Hematopoietic multipotent progenitor cell (in vitro differentiated cells): Measurements from ENCODE around the gene CHCHD1. TPM values are rescaled to one million over a fixed set of nuclear protein-coding genes. Genes with fewer than 3 reads are reported as not detected.
"Not testable (repeated sequence)": the region's sequence is repeated elsewhere in the genome, so short reads cannot be mapped to it uniquely, and the experiment has no call there.

ENCODE experiments used
- DNase-seq, 3 donors: peaks; one replicate each; pipeline ENCODE4 v3.0.0-alpha.2; 2011 to 2015; ENCODE audit warnings: low read depth in 2 of 3, low spot score in 2 of 3
- total RNA-seq: library from RNA; depleted of rRNA; stranded (reverse); fragments of >200 nt; gene quantifications from one replicate; pipeline ENCODE4 v1.2.3, GENCODE V29; 2012

The CHCHD1 gene
- total RNA-seq, 1 donor: 9.2 TPM

DNA sequence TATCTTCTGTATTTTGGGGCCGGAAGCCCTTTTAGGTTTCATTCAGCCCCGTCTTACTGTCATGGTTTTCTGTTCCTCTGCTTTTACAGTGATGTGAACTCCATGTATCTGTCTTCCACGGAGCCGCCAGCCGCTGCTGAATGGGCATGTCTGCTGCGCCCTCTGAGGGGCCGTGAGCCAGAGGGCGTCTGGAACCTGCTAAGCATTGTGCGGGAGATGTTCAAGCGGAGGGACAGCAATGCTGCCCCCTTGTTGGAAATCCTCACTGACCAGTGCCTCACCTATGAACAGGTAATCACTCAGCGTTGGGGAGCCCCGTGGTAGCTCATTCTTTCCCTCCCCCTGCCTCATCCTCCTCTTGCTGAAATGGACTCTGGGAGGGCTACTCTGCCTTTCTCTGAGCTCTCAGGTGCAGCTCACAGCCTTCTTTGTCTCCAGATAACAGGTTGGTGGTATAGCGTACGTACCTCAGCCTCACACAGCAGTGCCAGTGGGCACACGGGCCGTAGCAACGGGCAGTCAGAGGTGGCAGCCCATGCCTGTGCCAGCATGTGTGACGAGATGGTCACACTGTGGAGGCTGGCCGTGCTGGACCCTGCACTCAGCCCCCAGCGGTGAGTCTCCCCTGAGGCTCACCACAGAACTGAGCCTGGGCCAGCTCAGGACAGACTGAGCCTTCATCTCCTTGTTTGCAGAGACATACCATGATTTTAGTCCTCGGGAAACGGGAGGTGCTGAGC, 9.2 kb downstream of the CHCHD1 start:
- no peak for DNase-seq

DNA sequence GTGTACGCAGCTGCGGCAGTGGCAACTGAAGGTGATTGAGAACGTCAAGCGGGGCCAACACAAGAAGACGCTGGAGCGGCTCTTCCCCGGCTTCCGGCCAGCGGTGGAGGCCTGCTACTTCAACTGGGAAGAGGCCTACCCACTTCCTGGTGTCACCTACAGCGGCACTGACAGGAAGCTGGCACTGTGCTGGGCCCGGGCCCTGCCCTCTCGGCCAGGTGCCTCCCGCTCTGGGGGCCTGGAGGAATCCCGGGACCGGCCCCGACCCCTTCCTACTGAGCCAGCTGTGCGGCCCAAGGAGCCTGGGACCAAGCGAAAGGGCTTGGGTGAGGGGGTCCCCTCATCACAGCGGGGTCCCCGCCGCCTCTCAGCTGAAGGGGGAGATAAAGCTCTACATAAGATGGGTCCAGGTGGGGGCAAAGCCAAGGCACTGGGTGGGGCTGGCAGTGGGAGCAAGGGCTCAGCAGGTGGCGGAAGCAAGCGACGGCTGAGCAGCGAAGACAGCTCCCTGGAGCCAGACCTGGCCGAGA, 10.1 kb downstream of the CHCHD1 start:
- DNase-seq: no peak

DNA sequence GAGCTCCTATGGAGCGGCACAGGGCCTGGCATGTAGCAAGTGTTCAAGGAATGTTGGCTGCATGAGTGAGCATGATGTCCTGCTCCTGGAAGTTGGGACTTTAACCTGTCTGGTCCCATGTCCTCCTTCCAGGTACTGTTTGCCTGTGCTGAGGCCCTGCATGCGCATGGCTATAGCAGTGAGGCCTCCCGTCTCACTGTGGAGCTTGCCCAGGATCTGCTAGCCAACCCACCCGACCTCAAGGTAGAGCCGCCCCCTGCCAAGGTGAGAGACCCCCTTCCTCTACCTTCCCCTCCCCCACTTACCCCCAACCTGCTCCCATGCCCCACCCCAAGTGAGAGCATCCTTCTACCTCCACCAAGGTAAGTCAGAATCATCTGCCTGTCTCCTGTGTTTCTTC, 11.6 kb downstream of the CHCHD1 start:
- no peak for DNase-seq

DNA sequence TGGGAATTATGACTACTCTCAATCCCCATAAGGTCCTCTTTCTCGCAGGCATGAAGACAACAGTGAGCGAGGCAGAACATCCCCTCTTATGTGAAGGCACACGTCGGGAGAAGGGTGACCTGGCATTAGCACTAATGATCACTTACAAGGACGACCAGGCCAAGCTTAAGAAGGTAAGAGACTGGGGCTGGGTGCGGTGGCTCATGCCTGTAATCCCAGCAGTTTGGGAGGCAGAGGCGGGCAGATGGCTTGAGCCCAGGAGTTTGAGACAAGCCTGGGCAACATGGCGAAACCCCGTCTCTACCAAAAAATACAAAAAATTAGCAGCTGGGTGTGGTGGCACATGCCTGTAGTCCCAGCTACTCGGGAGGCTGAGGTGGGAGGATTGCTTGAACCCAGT, 13.6 kb downstream of the CHCHD1 start:
- not testable (repeated sequence) for DNase-seq

DNA sequence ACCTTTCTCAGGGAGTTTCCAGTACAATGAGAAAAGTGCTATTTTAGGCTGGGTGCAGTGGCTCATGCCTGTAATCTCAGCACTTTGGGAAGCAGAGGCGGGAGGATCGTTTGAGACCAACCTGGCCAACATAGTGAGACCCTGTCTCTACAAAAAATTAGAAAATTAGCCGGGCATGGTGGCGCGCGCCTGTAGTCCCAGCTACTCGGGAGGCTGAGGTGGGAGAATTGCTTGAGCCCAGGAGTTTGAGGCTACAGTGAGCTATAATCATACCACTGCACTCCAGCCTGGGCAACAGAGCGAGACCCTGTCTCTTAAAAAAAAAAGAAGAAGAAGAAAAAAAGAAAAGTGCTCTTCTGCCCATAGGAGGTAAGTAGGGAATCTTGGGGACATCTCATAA, 14.2 kb downstream of the CHCHD1 start:
- DNase-seq: not testable (repeated sequence)

DNA sequence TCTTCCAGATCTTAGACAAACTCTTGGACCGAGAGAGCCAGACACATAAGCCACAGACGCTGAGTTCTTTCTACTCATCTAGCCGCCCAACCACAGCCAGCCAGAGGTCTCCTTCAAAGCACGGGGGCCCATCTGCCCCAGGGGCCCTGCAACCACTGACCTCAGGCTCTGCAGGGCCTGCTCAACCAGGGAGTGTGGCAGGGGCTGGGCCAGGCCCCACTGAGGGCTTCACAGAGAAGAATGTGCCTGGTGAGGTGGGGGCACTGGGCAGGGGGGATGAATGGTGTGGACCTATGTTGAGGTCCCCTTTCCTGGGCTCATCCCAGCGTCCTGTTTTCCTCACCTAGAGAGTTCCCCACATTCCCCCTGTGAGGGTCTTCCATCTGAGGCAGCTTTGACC, 14.9 kb downstream of the CHCHD1 start:
- DNase-seq: no peak

DNA sequence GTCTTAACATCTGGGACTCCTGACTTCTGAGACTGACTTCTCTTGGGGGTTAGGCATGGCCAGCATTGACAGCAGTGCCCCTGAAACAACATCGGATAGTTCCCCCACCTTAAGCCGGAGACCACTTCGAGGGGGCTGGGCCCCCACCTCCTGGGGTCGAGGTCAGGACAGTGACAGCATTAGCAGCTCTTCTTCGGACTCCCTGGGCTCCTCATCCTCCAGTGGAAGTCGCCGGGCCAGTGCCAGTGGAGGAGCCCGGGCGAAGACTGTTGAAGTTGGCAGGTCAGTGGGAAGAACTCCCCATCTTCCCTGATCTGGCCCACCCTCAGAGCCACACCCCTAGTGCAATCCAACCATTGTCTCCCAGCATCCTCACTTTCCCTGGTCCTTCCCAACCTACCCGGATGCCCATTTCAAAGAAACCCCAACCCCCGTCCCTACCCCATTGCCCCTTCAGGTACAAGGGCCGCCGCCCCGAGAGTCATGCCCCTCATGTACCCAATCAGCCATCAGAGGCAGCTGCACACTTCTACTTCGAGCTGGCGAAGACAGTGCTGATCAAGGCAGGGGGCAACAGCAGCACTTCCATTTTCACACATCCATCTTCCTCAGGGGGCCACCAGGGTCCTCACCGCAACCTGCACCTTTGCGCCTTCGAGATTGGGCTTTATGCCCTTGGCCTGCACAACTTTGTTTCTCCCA, 15.6 kb downstream of the CHCHD1 start:
- DNase-seq: no peak

DNA sequence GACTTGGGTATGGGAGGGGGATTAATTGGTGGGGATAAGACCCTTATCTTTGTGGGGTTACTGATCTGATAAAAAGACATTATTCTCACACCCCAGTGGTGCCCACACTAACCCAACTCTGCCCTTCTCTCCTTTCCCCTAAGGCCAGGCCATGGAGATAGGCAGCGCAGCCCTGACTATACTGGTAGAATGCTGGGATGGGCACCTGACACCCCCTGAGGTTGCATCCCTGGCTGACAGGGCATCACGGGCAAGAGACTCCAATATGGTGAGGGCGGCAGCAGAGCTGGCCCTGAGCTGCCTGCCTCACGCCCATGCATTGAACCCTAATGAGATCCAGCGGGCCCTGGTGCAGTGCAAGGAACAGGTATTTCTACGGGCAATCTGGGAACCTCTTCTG, 16.2 kb downstream of the CHCHD1 start:
- DNase-seq: no peak

DNA sequence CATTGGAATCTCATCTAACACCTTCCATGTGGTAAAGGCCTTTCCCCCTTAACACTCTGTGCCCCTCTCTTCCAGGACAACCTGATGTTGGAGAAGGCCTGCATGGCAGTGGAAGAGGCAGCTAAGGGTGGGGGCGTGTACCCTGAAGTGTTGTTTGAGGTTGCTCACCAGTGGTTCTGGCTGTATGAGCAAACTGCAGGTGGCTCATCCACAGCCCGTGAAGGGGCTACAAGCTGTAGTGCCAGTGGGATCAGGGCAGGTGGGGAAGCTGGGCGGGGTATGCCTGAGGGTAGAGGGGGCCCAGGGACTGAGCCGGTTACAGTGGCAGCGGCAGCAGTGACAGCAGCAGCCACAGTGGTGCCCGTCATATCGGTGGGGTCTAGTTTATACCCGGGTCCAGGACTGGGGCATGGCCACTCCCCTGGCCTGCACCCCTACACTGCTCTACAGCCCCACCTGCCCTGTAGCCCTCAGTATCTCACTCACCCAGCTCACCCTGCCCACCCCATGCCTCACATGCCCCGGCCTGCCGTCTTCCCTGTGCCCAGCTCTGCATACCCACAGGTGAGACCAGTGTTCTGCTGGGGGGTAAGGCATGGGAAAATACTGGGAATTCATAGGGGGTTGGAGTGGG, 17.2 kb downstream of the CHCHD1 start:
- DNase-seq: no peak

DNA sequence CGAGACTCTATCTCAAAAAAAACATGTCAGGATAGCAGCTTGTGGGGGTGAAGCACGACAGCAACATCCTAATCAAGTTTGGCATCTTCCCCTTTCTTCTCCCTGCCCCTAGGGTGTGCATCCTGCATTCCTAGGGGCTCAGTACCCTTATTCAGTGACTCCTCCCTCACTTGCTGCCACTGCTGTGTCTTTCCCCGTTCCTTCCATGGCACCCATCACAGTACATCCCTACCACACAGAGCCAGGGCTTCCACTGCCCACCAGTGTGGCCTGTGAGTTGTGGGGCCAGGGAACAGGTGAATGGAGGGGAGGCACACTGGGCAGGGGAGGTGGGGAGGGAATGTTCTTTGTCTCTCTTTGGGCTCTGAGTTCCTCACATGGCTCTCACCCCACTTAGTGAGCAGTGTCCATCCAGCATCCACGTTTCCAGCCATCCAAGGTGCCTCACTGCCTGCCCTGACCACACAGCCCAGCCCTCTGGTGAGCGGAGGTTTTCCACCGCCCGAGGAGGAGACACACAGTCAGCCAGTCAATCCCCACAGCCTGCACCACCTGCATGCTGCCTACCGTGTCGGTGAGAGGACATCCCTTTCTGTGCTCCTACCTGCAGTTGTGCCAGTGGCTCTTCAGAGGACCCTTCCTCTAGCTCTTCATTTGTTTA, 18.2 kb downstream of the CHCHD1 start:
- no peak for DNase-seq

DNA sequence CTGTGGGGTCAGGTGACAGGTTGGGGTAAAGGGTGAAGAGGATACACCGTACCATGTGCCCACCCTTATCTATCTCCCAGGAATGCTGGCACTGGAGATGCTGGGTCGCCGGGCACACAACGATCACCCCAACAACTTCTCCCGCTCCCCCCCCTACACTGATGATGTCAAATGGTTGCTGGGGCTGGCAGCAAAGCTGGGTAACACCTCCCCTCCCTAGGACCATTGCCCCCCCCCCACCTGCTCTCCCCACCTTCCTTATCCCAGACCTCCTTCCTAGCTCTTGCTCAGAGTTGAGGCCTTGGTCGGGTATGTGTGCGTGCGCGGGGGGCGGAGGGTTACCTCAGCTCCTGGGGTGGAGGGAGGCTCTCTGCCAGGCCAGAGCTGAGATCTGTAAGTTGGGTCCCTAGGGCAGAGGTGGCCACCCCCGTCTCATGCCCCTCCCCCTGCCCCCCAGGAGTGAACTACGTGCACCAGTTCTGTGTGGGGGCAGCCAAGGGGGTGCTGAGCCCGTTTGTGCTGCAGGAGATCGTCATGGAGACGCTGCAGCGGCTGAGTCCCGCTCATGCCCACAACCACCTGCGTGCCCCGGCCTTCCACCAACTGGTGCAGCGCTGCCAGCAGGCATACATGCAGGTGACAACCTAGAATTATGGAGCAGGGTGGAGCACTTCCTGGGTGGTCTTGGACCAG, 18.9 kb downstream of the CHCHD1 start:
- DNase-seq: no peak

DNA sequence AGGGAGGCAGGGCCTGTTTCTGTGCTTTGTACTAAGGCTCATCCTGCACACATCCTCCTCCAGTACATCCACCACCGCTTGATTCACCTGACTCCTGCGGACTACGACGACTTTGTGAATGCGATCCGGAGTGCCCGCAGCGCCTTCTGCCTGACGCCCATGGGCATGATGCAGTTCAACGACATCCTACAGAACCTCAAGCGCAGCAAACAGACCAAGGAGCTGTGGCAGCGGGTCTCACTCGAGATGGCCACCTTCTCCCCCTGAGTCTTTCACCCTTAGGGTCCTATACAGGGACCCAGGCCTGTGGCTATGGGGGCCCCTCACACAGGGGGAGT, 19.4 kb downstream of the CHCHD1 start:
- no peak for DNase-seq

DNA sequence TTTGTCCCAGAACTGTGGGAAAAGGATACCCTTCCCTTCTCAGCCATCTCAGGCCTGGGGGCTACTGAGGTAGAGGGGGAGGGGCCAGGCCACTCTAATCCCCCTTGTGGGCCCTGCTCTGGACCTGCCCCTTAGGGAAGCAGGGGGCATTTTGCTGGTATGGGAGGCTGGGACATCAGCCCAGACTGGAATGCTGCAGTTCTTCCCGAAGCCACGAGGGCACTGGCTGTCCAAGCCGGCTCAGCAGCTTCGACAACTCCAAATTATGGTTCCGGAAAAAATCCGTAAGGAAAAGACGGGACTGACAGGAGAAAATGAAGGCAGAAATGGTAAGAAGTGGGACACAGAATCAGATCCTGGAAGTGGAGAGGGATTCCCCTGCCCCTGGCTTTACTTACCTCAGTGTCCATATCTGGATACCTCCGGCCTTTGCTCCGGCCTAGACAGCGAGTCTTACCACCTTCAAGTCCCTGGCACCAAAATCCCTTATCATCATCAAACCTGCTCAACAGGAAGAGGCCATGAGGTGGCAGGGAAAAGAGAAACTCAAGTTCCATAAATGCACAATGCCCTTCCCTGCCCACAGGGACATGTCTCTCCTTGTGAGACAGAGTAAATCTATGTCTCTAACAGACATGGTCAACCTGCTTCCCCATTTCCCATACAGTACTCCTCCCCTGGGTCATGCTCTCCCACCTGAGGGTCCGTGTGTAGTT, 20.6 kb downstream of the CHCHD1 start:
- DNase-seq: no peak

DNA sequence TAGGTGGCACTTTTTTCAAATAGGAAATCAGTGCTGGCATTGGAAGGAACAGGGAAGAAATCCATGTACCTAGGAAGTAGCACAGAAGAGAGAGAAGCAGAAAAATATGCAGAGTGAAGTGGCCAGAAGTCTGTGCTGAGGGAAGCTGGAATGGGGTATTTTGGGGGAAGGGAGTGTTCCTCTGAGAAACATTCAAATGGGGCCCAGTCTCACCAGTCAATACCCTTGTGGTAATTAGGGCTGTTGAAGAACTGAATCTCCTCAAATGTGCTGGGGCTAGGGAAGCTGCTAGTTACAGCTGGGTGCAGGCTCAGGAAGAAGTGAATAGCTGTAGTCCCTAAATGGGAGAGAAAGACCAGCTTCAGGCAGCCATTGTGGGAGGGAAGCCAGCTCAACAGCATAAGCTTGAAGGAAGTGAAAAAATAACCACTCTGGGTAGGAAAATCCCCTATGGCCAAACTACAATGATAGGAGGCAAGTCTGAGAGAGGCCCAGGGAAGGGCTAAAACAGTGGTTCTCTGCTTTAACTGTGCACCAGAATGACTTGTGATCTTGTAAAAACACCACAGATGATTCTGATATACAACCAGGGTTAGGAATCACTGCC, 21.9 kb downstream of the CHCHD1 start:
- DNase-seq: no peak

DNA sequence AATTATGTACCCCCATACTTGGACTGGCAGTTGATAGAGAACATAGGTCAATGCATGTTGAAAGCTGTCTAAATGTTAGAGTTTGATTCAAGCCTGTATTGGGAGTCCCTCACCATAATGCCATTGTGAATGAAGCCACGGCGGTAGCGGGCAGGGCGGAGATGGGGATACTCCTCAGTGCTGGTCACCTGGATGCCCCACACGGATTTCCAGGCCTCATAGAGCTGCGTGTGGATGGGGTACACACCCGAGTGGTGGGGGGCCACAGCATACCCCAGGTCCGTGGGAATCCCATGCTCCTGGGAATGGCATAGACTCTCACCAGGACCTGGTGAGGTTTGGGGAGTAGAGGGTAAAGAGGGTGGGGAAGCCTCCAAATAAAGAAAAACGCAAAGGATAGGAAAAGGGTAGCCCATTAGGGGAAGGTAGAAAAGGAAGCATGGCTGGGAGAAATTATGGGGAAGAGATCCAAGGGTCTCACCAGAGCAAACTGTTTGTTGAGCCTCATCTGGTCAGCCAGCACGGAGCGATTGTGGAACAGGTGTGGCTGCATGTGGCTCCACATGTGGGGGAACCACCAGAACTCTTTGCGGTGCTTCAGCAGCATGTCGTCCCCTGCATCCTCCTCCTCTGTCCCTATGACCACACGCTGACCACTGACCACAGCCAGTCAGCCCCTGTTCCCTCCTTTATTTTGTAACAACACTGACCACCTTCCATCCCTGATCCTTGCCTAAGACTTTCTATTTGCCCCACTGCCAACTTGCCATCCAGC, 24.5 kb downstream of the CHCHD1 start:
- no peak for DNase-seq

DNA sequence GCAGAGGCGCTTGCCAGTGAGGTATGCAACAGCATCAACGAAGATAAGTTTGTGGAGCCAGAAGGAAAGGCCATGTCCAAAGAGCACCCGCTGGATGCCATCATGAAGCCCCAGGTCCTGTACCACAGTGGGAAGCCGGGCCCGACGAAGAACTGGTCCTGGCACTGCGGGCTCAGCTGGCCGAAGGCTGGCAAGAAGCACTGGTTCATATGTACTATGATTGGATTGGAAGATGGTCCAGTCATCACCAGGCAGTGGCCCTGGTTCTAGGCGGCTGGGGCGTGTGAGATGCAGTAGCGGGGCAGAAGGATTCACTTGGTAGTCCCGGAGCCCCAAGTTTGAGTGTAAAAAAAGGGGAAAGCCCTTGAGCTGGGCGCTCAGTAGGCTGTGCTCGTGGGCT, 25.6 kb downstream of the CHCHD1 start:
- no peak for DNase-seq

DNA sequence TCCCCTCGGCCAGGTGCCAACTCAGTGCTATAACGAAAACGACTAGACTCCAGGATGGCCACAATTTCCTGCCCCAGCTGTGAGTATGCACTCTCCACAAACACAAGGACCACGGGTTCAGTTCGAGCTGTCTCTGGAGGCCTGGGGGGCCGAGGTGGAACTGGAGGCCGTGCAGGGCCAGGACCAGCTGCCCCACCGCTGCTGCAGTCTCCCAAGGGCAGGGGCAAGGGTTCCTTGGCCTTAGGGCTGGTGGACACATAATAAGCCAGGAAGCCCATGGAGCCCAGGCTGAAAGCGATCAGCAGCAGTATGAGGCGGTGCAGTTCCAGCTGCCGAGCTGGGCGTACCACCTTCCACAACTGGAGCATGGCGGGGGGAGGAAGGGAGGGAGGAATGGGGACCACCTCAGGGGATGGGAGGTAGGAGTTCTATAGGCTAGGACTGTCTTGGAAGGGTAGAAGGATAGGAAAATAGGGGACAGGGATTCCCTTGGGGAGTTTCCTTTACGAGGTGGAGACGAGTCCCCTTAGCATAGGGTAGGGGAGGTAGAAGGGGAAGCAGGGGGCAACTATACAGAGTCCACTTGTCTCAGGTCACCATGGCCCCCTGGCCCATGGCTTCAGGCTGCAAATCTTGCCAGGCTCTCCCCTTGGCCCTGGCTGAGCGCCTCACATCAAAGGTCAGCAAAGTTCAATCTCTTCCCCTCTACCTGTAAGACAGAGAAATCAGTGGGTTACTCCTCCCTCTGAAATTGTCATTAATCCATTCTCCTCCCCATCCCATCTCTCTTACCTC, 26.4 kb downstream of the CHCHD1 start:
- DNase-seq: no peak
